Astrocyte of the cerebellum (primary cell): ENCODE measurements around the gene SHISA7.

Source experiments
- DNase-seq: peaks from one replicate; pipeline ENCODE4 v3.0.0-alpha.2; 2011; ENCODE audit warnings: low read depth
- H3K4me3 ChIP-seq: 2 replicates; pipeline ENCODE4 v1.5.1; 2011; ENCODE audit warnings: mild to moderate bottlenecking, low read depth, low read length, moderate library complexity
- CTCF ChIP-seq: IDR thresholded peaks from 2 replicates; pipeline ENCODE4 v1.5.1; 2012; ENCODE audit warnings: low read length, low read depth, moderate library complexity, mild to moderate bottlenecking; ENCODE audit errors: missing control alignments
- in situ Hi-C: cut with HindIII; loops from 2 replicates; pipeline ENCODE4 v1.10.0; 2017; ENCODE audit warnings: low sequenced_read_pairs

Gene SHISA7

GRCh38 chr19:55481148-55481793 is 38.2 kb upstream of the SHISA7 start:
- H3K4me3 ChIP-seq, result no peak overlapping the region
- DNase-seq, result no peak
- in situ Hi-C loops, result no loop called here
- no peak for TF ChIP-seq CTCF

GRCh38 chr19:55479451-55480230 is 36.5 kb upstream of the SHISA7 start:
- in situ Hi-C loops, result no loop called here
- no peak for DNase-seq
- H3K4me3 ChIP-seq, result no peak overlapping the region
- no peak for TF ChIP-seq CTCF

DNA sequence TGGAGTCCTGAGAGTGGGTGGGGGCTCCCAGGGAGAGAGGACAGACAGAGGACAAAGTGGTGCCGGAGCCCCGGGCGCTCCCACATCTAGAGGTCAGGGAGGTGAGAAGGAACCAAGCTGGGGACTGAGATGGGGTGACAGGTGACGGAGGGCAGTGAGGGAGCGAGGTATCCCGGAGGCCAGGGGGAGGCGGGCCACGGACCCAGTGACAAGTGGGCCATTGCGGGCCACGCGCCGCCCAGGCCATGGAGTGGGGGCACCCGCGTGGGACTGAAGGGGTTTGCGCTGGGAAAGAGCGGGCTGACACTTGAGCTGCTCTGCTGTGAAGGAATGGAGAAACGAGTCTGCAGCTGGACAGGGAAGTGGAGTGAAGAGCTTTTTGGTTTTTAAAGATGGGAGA is 35.9 kb upstream of the SHISA7 start:
- in situ Hi-C loops, result no loop called here
- TF ChIP-seq CTCF, result no peak
- no peak overlapping the region for H3K4me3 ChIP-seq
- DNase-seq, result no peak

DNA sequence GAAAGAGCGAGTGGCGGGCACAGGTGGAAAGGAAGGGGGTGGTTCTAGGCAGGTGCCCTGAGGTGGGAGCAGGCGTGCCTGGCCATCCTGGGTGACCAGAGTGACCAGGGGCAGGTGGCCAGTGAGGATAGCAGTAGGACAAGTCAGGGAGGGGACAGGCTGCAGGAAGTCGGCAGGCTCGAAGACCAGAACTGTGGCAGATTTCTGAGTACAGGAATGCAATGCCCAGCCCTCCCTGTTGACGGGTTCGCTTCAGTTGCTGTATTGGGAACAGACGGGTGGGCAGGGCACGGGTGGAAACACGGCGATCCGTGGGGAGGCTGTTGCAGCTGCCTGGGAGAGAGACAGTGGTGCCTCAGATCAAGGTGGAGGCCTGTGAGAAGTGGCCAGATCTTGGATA is 35.3 kb upstream of the SHISA7 start:
- in situ Hi-C loops, result no loop called here
- TF ChIP-seq CTCF, result no peak

DNA sequence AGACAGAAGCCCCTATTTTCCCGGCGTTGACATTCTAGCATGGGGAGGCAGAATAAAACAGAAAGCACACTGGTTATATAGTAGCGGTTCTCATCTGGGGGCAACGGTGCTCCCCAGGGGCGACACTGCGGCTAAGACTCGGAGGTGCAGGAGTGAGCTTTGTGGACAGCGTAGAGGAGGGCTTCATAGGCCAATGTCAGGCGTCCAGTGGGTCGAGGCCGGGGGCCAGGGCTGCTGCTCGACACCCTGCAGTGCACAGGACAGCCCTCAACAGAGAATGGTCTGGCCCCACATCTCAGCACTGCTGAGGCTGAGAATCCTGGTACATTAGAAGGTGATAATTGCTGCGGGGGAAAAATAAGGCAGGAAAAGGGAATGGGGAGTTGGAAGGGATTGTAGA is 34.8 kb upstream of the SHISA7 start:
- H3K4me3 ChIP-seq, result peak overlapping the region; percentile 48
- TF ChIP-seq CTCF, result no peak
- in situ Hi-C loops, result no loop called here
- DNase-seq, result no peak

More for the DNA sequence above, 35.3 kb upstream of the SHISA7 start:
- H3K4me3 ChIP-seq, result no peak overlapping the region
- no peak for DNase-seq

DNA sequence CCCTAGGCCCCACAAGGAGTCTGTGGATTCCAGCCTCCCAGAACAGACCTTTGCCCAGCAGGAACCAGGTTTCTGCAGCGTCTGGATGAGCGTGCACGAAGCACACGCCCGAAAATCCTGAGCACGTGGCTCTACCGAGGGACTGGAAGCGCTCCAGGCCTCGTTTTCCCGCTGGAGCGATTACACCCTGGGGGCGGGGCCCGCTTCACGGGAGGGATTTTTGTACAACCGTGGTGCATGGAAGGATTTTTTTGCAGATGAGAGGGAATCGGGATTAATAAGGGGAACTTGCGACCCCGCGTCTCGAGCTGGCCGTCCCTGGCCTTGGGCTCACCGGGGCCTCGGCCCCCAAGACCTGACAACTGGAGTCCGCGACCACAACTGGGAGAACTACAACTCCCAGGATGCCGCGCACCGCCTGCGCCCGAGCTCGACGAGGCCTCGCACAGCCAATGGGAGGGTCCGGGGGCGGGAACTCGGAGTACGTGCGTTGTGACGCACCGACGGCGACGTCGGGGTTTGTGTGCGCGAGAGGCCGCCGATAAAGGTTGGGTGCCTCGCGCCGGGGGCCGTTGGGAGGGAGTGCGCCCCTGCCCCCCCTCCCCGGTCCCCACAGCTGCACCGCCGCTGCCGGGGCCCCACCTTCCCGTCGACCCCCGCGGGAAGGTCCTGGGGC is 33.1 kb upstream of the SHISA7 start, which contains the start of gene ZNF628:
Gene ZNF628 (plus strand): TSS at position 518 of the 676 bp plus-strand sequence. CDS start 3,294 bp downstream, outside the sequence.
- in situ Hi-C loops, result no loop called here
- DNase-seq, result peak; percentile 94
- TF ChIP-seq CTCF, result no peak
- peak within 1 kb of the TSS; percentile 48 for H3K4me3 ChIP-seq
